ENCODE results near the gene WARS2.

The WARS2 gene

GRCh38 chr1:118992237-118992825 lies 148.1 kb downstream of the WARS2 start:
- Histone ChIP-seq H3K9me3 (ENCODE audit: severe bottlenecking) (no peaks in the 10 kb centered on the region), H3K27ac (ENCODE audit: poor library complexity, severe bottlenecking) (no peak overlapping the region), H3K4me1 (ENCODE audit: insufficient read depth, poor library complexity, severe bottlenecking) (no peaks in the 10 kb centered on the region), H3K36me3 (ENCODE audit: low read depth) (no peaks in the 10 kb centered on the region), H3K27me3 (ENCODE audit: insufficient read depth, poor library complexity, severe bottlenecking) (peaks cover 96% of the 10 kb centered on the region), H3K4me3 (ENCODE audit: severe bottlenecking) (no peak overlapping the region)
- no peak for DNase-seq (ENCODE audit: low spot score)
- TF ChIP-seq CTCF (IDR thresholded peaks at IDR 0.05; ENCODE audit: poor library complexity, severe bottlenecking), result no peak
- no peak for ATAC-seq (ENCODE audit: low read depth)

- H3K27ac ChIP-seq (ENCODE audit: poor library complexity, severe bottlenecking), result no peak overlapping the region
- H3K4me1 ChIP-seq (ENCODE audit: insufficient read depth, poor library complexity, severe bottlenecking), result no peaks in the 10 kb centered on the region
- H3K36me3 ChIP-seq (ENCODE audit: low read depth), result no peaks in the 10 kb centered on the region
- H3K4me3 ChIP-seq (ENCODE audit: severe bottlenecking), result no peak overlapping the region
- H3K27me3 ChIP-seq (ENCODE audit: insufficient read depth, poor library complexity, severe bottlenecking), result peaks cover 98% of the 10 kb centered on the region
- no peak for TF ChIP-seq CTCF (IDR thresholded peaks at IDR 0.05; ENCODE audit: poor library complexity, severe bottlenecking)
- no peak for ATAC-seq (ENCODE audit: low read depth)
- no peaks in the 10 kb centered on the region for H3K9me3 ChIP-seq (ENCODE audit: severe bottlenecking)
- DNase-seq (ENCODE audit: low spot score), result no peak
Observed at GRCh38 chr1:118991448-118991847, 149.0 kb downstream of the WARS2 start.

- no peak overlapping the region for H3K27ac ChIP-seq (ENCODE audit: poor library complexity, severe bottlenecking)
- no peak for DNase-seq (ENCODE audit: low spot score)
- TF ChIP-seq CTCF (IDR thresholded peaks at IDR 0.05; ENCODE audit: poor library complexity, severe bottlenecking), result no peak
- no peak overlapping the region for H3K4me3 ChIP-seq (ENCODE audit: severe bottlenecking)
- H3K9me3 ChIP-seq (ENCODE audit: severe bottlenecking), result no peaks in the 10 kb centered on the region
- peaks cover 100% of the 10 kb centered on the region for H3K27me3 ChIP-seq (ENCODE audit: insufficient read depth, poor library complexity, severe bottlenecking)
- no peaks in the 10 kb centered on the region for H3K4me1 ChIP-seq (ENCODE audit: insufficient read depth, poor library complexity, severe bottlenecking)
- ATAC-seq (ENCODE audit: low read depth), result no peak
- no peaks in the 10 kb centered on the region for H3K36me3 ChIP-seq (ENCODE audit: low read depth)
Observed at GRCh38 chr1:118990513-118991152, 149.8 kb downstream of the WARS2 start.

DNA sequence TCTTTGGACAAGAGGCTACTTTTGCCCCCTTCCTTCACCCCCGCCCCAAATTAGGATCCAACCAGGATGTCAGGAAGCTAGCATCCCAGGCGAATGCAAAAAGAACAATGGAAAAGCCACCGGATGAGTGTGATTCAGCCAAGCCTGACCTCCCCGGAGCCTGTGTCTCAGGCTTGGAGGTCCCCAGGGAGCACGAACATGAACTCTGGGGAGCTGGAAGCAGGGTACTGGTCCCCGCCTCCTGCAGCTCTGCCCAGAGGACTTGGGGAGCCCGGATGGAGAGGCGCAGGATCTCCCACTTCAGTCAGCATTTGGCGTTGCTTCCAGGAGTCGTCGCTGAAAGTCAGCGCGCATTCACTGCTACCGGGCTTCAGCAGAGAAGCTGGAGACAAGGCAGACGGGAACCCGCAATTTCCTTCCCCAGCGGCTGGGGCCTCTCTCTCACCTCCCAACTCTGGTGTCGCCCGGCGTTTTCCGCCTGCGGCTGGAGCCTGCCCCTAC lies 150.5 kb downstream of the WARS2 start:
- no peak for DNase-seq (ENCODE audit: low spot score)
- no peaks in the 10 kb centered on the region for H3K4me1 ChIP-seq (ENCODE audit: insufficient read depth, poor library complexity, severe bottlenecking)
- H3K27ac ChIP-seq (ENCODE audit: poor library complexity, severe bottlenecking), result no peak overlapping the region

More for the DNA sequence above, 150.5 kb downstream of the WARS2 start:
- peaks cover 100% of the 10 kb centered on the region for H3K27me3 ChIP-seq (ENCODE audit: insufficient read depth, poor library complexity, severe bottlenecking)
- H3K36me3 ChIP-seq (ENCODE audit: low read depth), result no peaks in the 10 kb centered on the region
- no peaks in the 10 kb centered on the region for H3K9me3 ChIP-seq (ENCODE audit: severe bottlenecking)
- no peak for ATAC-seq (ENCODE audit: low read depth)
- no peak for TF ChIP-seq CTCF (IDR thresholded peaks at IDR 0.05; ENCODE audit: poor library complexity, severe bottlenecking)
- no peak overlapping the region for H3K4me3 ChIP-seq (ENCODE audit: severe bottlenecking)

Measured in RWPE2 (cell line).